ENCODE measurements around the gene ZIC1. TPM values are rescaled to one million over a fixed set of nuclear protein-coding genes. Genes with fewer than 3 reads are reported as not detected.

The ZIC1 gene
- total RNA-seq, 1 experiment from 2014 or later = not detected

DNA sequence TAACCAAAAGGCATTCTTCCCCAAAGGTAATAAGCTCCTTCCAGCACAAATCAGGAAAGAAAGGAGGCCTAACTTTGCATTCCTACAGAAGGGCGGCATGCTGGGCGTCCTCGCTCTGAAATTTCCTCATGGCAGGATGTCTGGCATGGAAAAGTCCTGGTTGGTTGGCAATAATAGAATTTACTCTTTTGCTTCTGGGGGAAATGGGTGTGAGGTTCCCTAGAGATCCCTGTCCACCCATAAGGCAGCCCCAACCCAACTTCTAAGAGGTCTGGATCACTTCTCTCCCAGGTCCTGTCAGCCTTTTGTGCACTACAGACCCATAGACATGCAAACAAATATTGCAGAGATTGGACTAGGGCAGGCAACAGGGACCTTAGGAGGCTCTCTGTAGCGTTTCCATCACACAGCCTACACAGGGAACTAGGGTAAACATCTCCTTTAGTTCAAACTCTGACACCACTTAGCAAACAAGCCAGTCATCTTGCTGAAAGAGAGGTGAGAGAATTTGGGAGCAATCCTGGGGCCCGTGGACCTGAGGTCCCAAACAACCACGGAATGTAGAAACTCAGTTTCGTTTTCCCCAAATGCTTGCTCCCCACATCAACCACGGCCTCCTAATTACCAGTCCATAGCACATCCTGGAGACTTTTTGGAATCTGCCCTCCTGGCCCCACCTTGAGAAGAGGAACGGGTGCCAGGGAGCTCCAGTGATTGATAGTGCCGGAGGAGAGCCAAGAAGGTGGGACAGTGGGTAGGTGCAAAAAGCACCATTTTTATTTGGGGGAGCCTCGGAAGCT is 5.0 kb upstream of the ZIC1 start:
- Histone ChIP-seq H3K9me2 (replicated peaks; ENCODE audit: low read length) (no peaks in the 10 kb centered on the region), H4K20me1 (ENCODE audit: low read length) (no peaks in the 10 kb centered on the region), H3K4me3 (ENCODE audit: low read length) (no peak overlapping the region), H3K9me3 (ENCODE audit: low read length) (no peaks in the 10 kb centered on the region), H3K27ac (ENCODE audit: low read length) (no peak overlapping the region), H3F3A (ENCODE audit: low read length, unreplicated experiment) (no peaks in the 10 kb centered on the region), H2AFZ (ENCODE audit: low read length) (no peak overlapping the region), H3K9ac (ENCODE audit: low read length) (no peak overlapping the region), H3K79me2 (ENCODE audit: low read length) (no peaks in the 10 kb centered on the region), H3K27me3 (ENCODE audit: low read length) (peaks cover 77% of the 10 kb centered on the region), H3K36me3 (ENCODE audit: low read depth, low read length) (no peaks in the 10 kb centered on the region), H3K4me2 (ENCODE audit: low read length) (no peak overlapping the region), H3K4me1 (ENCODE audit: insufficient read depth, low read length) (no peaks in the 10 kb centered on the region)
- DNase-seq = no peak
- POLR2A ChIA-PET (ENCODE audit: unreplicated experiment) = no interaction called here
- CTCF ChIA-PET = no interaction called here
- BruUV-seq (replicated peaks) = no TSS peak
- ATAC-seq = no peak
- TF ChIP-seq EZH2phosphoT487 (IDR thresholded peaks at IDR 0.05; ENCODE audit: borderline replicate concordance, low read length) (no peak), EZH2 (IDR thresholded peaks at IDR 0.05; ENCODE audit: low read length, unreplicated experiment) (no peak)
- TF ChIP-seq, protein P1, sequence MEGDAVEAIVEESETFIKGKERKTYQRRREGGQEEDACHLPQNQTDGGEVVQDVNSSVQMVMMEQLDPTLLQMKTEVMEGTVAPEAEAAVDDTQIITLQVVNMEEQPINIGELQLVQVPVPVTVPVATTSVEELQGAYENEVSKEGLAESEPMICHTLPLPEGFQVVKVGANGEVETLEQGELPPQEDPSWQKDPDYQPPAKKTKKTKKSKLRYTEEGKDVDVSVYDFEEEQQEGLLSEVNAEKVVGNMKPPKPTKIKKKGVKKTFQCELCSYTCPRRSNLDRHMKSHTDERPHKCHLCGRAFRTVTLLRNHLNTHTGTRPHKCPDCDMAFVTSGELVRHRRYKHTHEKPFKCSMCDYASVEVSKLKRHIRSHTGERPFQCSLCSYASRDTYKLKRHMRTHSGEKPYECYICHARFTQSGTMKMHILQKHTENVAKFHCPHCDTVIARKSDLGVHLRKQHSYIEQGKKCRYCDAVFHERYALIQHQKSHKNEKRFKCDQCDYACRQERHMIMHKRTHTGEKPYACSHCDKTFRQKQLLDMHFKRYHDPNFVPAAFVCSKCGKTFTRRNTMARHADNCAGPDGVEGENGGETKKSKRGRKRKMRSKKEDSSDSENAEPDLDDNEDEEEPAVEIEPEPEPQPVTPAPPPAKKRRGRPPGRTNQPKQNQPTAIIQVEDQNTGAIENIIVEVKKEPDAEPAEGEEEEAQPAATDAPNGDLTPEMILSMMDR (conservative IDR thresholded peaks at IDR 0.05; ENCODE audit: low read depth, low read length) = no peak
- intact Hi-C loops (cut with micrococcal nuclease) = no loop called here

GRCh38 chr3:147404800-147405230 is 4.3 kb upstream of the ZIC1 start:
- no peaks in the 10 kb centered on the region for H3K36me3 ChIP-seq (ENCODE audit: low read depth, low read length)
- H3K9me3 ChIP-seq (ENCODE audit: low read length) = no peaks in the 10 kb centered on the region
- ChIA-PET CTCF (no interaction called here), POLR2A (ENCODE audit: unreplicated experiment) (no interaction called here)
- no TSS peak for BruUV-seq (replicated peaks)
- H3K79me2 ChIP-seq (ENCODE audit: low read length) = no peaks in the 10 kb centered on the region
- H4K20me1 ChIP-seq (ENCODE audit: low read length) = no peaks in the 10 kb centered on the region
- no peaks in the 10 kb centered on the region for H3K9me2 ChIP-seq (replicated peaks; ENCODE audit: low read length)
- H3K9ac ChIP-seq (ENCODE audit: low read length) = no peak overlapping the region
- DNase-seq = no peak
- no peak for ATAC-seq
- no peak overlapping the region for H3K27ac ChIP-seq (ENCODE audit: low read length)
- H3K4me3 ChIP-seq (ENCODE audit: low read length) = no peak overlapping the region
- no peak for TF ChIP-seq EZH2phosphoT487 (IDR thresholded peaks at IDR 0.05; ENCODE audit: borderline replicate concordance, low read length)
- no peak for TF ChIP-seq EZH2 (IDR thresholded peaks at IDR 0.05; ENCODE audit: low read length, unreplicated experiment)
- TF ChIP-seq, protein P1 (conservative IDR thresholded peaks at IDR 0.05; ENCODE audit: low read depth, low read length) = no peak
- H3K4me2 ChIP-seq (ENCODE audit: low read length) = no peak overlapping the region
- H3F3A ChIP-seq (ENCODE audit: low read length, unreplicated experiment) = no peaks in the 10 kb centered on the region
- intact Hi-C loops (cut with micrococcal nuclease) = no loop called here
- peaks cover 79% of the 10 kb centered on the region for H3K27me3 ChIP-seq (ENCODE audit: low read length)
- H2AFZ ChIP-seq (ENCODE audit: low read length) = no peak overlapping the region
- H3K4me1 ChIP-seq (ENCODE audit: insufficient read depth, low read length) = no peaks in the 10 kb centered on the region
